ENCODE measurements around the gene TLN1. TPM values are rescaled to one million over a fixed set of nuclear protein-coding genes. Genes with fewer than 3 reads are reported as not detected.

Gene TLN1
- polyA plus RNA-seq, 1 donor = 117 TPM

DNA sequence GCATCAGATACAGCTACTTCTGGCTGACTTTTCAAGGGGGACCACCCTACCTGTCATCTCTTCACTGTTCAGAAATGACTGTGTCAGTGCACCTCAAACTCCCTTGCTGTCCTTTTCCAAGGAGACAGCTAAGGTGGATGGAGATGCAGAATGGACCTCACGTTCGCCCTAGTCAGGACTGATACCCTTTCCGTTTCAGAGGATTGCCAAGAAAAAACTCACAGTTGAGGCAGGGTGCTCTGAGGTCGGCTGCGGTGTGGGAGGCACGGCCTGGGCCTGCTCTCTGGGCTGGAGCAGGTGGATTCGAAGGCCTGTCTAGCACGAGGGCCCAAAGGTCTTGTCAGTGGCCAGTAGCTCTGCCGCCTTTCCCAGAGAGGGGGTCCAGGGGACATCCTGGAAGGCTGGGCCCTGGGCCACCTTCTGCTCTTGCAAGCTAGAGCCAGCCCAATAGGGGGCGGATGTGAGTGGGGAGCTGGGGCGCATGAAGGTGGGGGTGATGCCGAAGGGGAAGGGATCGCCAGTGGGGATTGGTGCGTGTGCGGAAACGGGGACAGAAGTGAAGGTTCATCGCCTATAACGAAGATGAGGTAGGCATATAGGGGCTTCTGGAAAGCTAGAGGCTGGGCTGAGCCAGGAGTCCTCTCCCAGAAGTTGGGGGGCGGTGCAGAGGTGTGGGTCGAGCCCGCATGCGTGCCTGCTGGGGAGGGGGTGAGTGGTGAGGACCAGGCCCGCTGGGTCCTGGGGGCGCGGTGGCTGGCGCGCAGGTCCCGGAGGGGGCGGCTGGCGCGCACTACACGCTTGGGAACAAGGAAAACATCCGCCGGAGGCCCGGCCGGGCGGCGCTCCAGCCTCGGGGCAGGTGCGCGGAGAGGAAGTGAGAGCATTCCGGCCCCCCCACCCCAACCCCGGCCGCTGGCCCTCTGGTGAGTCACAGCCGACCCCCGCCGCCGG lies 24.6 kb upstream of the TLN1 start:
- Histone ChIP-seq H3K9me3 (ENCODE audit: control insufficient read depth, low read depth, low read length) (no peaks in the 10 kb centered on the region), H3K36me3 (ENCODE audit: control insufficient read depth, insufficient read depth, low read length) (peaks cover 35% of the 10 kb centered on the region), H3K4me3 (ENCODE audit: low read length) (peak overlapping the region; percentile 90), H3K27me3 (ENCODE audit: control insufficient read depth, insufficient read depth, low read length) (no peaks in the 10 kb centered on the region), H3K4me1 (ENCODE audit: control insufficient read depth, insufficient read depth, low read length) (peaks cover 17% of the 10 kb centered on the region), H3K27ac (ENCODE audit: low read length) (peak overlapping the region; percentile 99)
- 80% methylated on average over 2 of the region's 48 CpGs for WGBS (ENCODE audit: insufficient coverage, low lambda C conversion rate)
- peak; percentile 75 to 88 for DNase-seq

- no peaks in the 10 kb centered on the region for H3K27me3 ChIP-seq (ENCODE audit: control insufficient read depth, insufficient read depth, low read length)
- WGBS (ENCODE audit: insufficient coverage, low lambda C conversion rate) = 100% methylated on average over 1 of the region's 4 CpGs
- H3K9me3 ChIP-seq (ENCODE audit: control insufficient read depth, low read depth, low read length) = no peaks in the 10 kb centered on the region
- no peak overlapping the region for H3K27ac ChIP-seq (ENCODE audit: low read length)
- H3K4me1 ChIP-seq (ENCODE audit: control insufficient read depth, insufficient read depth, low read length) = peaks cover 19% of the 10 kb centered on the region
- no peak for DNase-seq
- no peak overlapping the region for H3K4me3 ChIP-seq (ENCODE audit: low read length)
- peaks cover 46% of the 10 kb centered on the region for H3K36me3 ChIP-seq (ENCODE audit: control insufficient read depth, insufficient read depth, low read length)
Measured at GRCh38 chr9:35755071-35755470, 23.1 kb upstream of the TLN1 start.

DNA sequence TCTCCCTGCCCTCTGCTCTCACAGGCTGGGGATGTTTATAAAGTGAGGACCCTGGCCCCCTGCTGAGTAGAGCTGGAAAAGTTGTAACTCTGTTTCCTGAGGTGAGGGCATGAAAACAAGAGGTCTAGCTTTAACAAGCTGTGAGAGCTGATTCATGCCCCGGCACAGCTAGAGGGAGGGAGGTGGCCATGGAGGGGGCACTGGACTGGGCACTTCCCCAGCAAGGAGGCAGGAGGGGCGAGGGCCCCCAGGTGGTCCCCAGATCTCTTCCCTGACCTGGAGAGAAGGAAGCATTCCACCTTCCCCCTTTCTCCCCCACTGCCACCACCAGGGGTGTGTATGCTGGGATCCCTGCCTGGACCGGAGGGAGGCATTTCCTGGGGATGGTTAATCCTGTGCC lies 22.3 kb upstream of the TLN1 start, which contains the start of gene MSMP:
Gene MSMP, minus strand, starts transcription at position 13 of the 400 bp plus-strand sequence. CDS start 147 bp downstream, outside the sequence.
- peaks cover 46% of the 10 kb centered on the region for H3K36me3 ChIP-seq (ENCODE audit: control insufficient read depth, insufficient read depth, low read length)
- peaks cover 24% of the 10 kb centered on the region for H3K4me1 ChIP-seq (ENCODE audit: control insufficient read depth, insufficient read depth, low read length)
- H3K9me3 ChIP-seq (ENCODE audit: control insufficient read depth, low read depth, low read length) = no peaks in the 10 kb centered on the region
- H3K27ac ChIP-seq (ENCODE audit: low read length) = no peak within 1 kb of the TSS
- DNase-seq = no peak
- no CpG with 5 or more reads among the region's 3 CpGs for WGBS (ENCODE audit: insufficient coverage, low lambda C conversion rate)
- no peaks in the 10 kb centered on the region for H3K27me3 ChIP-seq (ENCODE audit: control insufficient read depth, insufficient read depth, low read length)
- no peak within 1 kb of the TSS for H3K4me3 ChIP-seq (ENCODE audit: low read length)

DNA sequence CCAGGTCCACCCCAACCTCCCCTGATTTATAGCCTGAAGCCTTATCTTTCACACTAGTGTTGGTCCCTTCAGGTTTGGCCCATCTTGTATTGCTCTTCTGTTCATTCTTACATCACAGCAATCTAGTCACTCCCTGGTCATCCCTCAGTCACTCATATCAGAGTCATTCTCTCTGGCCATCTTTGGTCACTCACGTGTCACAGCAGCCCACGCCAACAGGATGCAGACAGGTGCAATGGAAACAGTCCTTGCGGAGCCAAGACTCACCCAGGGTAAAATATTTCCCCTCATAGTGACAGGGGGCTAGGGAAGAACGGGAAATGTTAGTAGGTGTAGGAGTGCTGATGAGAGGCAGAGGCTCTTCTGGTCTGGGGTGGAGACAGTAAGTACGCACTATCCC lies 21.5 kb upstream of the TLN1 start:
- WGBS (ENCODE audit: insufficient coverage, low lambda C conversion rate) = no CpG with 5 or more reads among the region's 5 CpGs
- Histone ChIP-seq H3K4me1 (ENCODE audit: control insufficient read depth, insufficient read depth, low read length) (peaks cover 20% of the 10 kb centered on the region), H3K9me3 (ENCODE audit: control insufficient read depth, low read depth, low read length) (no peaks in the 10 kb centered on the region)

GRCh38 chr9:35750256-35750531 lies 18.2 kb upstream of the TLN1 start:
- peaks cover 46% of the 10 kb centered on the region for H3K36me3 ChIP-seq (ENCODE audit: control insufficient read depth, insufficient read depth, low read length)
- H3K4me3 ChIP-seq (ENCODE audit: low read length) = peak overlapping the region; percentile 91
- H3K4me1 ChIP-seq (ENCODE audit: control insufficient read depth, insufficient read depth, low read length) = peaks cover 24% of the 10 kb centered on the region
- DNase-seq = no peak
- no peaks in the 10 kb centered on the region for H3K27me3 ChIP-seq (ENCODE audit: control insufficient read depth, insufficient read depth, low read length)
- peak overlapping the region; percentile 87 for H3K27ac ChIP-seq (ENCODE audit: low read length)
- no CpG with 5 or more reads among the region's 4 CpGs for WGBS (ENCODE audit: insufficient coverage, low lambda C conversion rate)
- H3K9me3 ChIP-seq (ENCODE audit: control insufficient read depth, low read depth, low read length) = no peaks in the 10 kb centered on the region

More for the DNA sequence above, 21.5 kb upstream of the TLN1 start:
- H3K4me3 ChIP-seq (ENCODE audit: low read length) = no peak overlapping the region
- peaks cover 46% of the 10 kb centered on the region for H3K36me3 ChIP-seq (ENCODE audit: control insufficient read depth, insufficient read depth, low read length)
- DNase-seq = no peak
- no peak overlapping the region for H3K27ac ChIP-seq (ENCODE audit: low read length)
- H3K27me3 ChIP-seq (ENCODE audit: control insufficient read depth, insufficient read depth, low read length) = no peaks in the 10 kb centered on the region

DNA sequence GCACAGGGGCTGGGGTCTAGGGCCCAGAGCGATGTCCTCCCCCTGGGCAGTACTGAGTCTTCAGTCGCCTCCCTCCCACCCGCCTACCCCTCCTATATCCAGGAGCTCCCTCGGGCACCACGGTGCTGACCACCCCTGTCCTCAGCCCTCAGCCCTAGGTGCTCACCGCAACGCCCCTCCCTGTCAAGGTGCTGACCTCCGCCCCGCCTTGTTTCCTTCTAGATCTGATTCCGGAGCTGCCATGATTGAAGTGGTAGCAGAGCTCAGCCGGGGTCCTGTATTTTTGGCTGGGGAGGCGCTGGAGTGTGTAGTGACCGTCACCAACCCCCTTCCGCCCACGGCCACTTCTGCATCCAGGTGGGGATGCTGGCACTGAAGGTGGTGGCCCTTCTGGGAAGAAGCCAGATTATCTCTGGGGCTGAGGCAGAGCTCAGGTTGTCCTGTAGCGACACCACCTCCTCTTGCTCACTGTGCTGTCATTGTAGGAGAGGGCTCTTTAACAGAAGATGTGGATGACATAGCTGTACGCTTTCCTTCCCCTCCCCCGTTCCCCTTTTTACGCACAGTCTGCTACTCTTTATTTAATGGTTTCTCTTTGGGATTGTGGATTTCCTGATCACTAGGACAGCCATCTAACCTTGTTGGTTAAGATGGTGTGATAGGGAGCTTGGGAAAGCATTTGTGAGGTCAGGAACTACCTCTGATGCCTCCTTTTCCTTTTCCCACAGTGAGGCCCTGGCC lies 17.7 kb upstream of the TLN1 start:
- no CpG with 5 or more reads among the region's 19 CpGs for WGBS (ENCODE audit: insufficient coverage, low lambda C conversion rate)
- H3K27ac ChIP-seq (ENCODE audit: low read length) = peak overlapping the region; percentile 87
- H3K4me1 ChIP-seq (ENCODE audit: control insufficient read depth, insufficient read depth, low read length) = peaks cover 24% of the 10 kb centered on the region
- peak overlapping the region; percentile 91 for H3K4me3 ChIP-seq (ENCODE audit: low read length)
- H3K9me3 ChIP-seq (ENCODE audit: control insufficient read depth, low read depth, low read length) = no peaks in the 10 kb centered on the region
- peaks cover 45% of the 10 kb centered on the region for H3K36me3 ChIP-seq (ENCODE audit: control insufficient read depth, insufficient read depth, low read length)
- H3K27me3 ChIP-seq (ENCODE audit: control insufficient read depth, insufficient read depth, low read length) = no peaks in the 10 kb centered on the region
- DNase-seq = peak; percentile 29 to 78

DNA sequence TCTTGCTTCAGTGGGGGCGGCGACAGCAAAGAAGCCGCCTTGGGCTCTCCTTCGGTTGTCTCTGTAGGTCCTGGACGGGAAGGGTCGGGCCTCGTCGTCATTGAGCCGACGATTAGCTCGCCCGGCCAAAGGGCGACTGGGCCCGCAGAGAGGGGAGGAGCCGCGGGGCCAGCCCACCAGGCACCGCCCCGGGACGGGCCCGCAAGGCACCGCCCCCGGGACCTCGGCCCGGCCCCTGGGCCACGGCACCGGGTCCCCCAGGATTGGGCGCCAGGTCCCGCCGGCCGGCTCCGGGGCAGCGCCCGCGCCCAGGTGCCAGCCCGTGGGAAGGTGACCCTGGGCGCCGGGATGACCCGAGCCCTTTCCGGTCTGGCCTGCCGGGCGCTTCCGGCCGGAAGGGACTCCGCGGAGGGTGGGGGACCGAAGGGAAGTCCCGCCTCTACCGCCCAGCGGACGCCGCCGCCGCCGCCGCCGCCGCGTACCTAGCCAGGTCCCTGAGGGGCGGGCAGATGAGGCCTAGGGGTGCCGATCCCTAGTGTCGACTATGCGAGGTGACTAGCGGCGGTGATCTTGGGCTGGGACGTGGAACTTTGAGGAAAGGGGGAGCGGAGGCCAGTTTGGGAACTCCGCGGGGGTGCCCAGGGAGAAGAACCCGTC lies 17.0 kb upstream of the TLN1 start, which contains the start of the genes GBA2 and RGP1:
Gene GBA2, minus strand, starts transcription at position 371 of the 657 bp plus-strand sequence. CDS start 524 bp downstream, outside the sequence.
Gene RGP1, plus strand, starts transcription at position 430 of the 657 bp plus-strand sequence. CDS start 469 bp downstream, outside the sequence.
- Histone ChIP-seq H3K27ac (ENCODE audit: low read length) (peak within 1 kb of the TSS; percentile 87), H3K9me3 (ENCODE audit: control insufficient read depth, low read depth, low read length) (no peaks in the 10 kb centered on the region), H3K4me3 (ENCODE audit: low read length) (peak within 1 kb of the TSS; percentile 91), H3K4me1 (ENCODE audit: control insufficient read depth, insufficient read depth, low read length) (peaks cover 24% of the 10 kb centered on the region), H3K36me3 (ENCODE audit: control insufficient read depth, insufficient read depth, low read length) (peaks cover 45% of the 10 kb centered on the region), H3K27me3 (ENCODE audit: control insufficient read depth, insufficient read depth, low read length) (no peaks in the 10 kb centered on the region)
- DNase-seq = peak; percentile 86 to 95
- no CpG with 5 or more reads among the region's 69 CpGs for WGBS (ENCODE audit: insufficient coverage, low lambda C conversion rate)

DNA sequence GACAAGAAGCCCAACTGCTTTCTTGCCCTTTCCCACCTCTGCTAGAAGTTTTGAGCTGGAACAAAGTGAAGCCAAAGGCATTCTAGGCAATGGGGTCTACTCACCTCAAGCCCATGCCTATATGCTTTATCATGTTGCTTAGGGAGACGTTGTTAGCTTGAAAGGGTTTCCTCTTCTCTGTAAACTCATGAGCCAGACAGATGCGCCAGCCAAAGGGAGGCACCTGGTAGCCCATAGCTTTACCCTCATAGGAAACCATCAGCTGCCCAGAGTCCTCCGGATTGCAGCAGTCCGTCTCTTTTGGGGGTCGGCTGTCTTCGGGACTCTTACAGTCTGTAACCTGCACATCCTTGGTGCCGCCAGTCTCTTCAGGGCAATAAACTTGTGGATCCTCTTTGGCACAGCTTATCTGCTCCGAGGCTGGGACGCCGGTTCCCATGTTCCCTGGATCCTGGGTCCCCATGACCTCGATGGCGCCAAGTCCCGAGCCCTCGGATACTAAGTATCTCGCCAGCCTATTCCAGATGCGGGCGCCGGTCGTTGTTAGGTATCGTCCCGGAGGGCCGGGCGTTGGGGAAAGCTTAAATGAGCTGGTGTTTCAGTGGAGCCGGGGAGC lies 16.4 kb upstream of the TLN1 start:
- peaks cover 24% of the 10 kb centered on the region for H3K4me1 ChIP-seq (ENCODE audit: control insufficient read depth, insufficient read depth, low read length)
- DNase-seq = no peak
- no peaks in the 10 kb centered on the region for H3K9me3 ChIP-seq (ENCODE audit: control insufficient read depth, low read depth, low read length)
- peak overlapping the region; percentile 87 for H3K27ac ChIP-seq (ENCODE audit: low read length)
- H3K4me3 ChIP-seq (ENCODE audit: low read length) = peak overlapping the region; percentile 69
- WGBS (ENCODE audit: insufficient coverage, low lambda C conversion rate) = no CpG with 5 or more reads among the region's 24 CpGs
- H3K36me3 ChIP-seq (ENCODE audit: control insufficient read depth, insufficient read depth, low read length) = peaks cover 45% of the 10 kb centered on the region
- no peaks in the 10 kb centered on the region for H3K27me3 ChIP-seq (ENCODE audit: control insufficient read depth, insufficient read depth, low read length)

- peaks cover 24% of the 10 kb centered on the region for H3K4me1 ChIP-seq (ENCODE audit: control insufficient read depth, insufficient read depth, low read length)
- peaks cover 45% of the 10 kb centered on the region for H3K36me3 ChIP-seq (ENCODE audit: control insufficient read depth, insufficient read depth, low read length)
- WGBS (ENCODE audit: insufficient coverage, low lambda C conversion rate) = no CpG with 5 or more reads among the region's 3 CpGs
- peak overlapping the region; percentile 69 for H3K4me3 ChIP-seq (ENCODE audit: low read length)
- no peaks in the 10 kb centered on the region for H3K27me3 ChIP-seq (ENCODE audit: control insufficient read depth, insufficient read depth, low read length)
- H3K9me3 ChIP-seq (ENCODE audit: control insufficient read depth, low read depth, low read length) = no peaks in the 10 kb centered on the region
- peak; percentile 56 to 83 for DNase-seq
- peak overlapping the region; percentile 87 for H3K27ac ChIP-seq (ENCODE audit: low read length)
Measured at GRCh38 chr9:35746583-35746982, 14.6 kb upstream of the TLN1 start.
